BJ (cell line): ENCODE results near the gene SORCS2. TPM values are rescaled to one million over a fixed set of nuclear protein-coding genes. Genes with fewer than 3 reads are reported as not detected.

ENCODE experiments used
- CTCF ChIA-PET: fragments of 350-600 bp; formaldehyde crosslinking; extraction: SDS; loops from one replicate; lab custom pipeline; 2021; ENCODE audit warnings: antibody characterized with exemption, inconsistent platforms; lab: Yijun Ruan, JAX
- POLR2A ChIA-PET: fragments of 300-600 bp; sonication (Branson Sonifier 250); formaldehyde crosslinking; extraction: SDS; loops from one replicate; lab custom pipeline; 2021; ENCODE audit warnings: antibody characterized with exemption; lab: Charles Lee
- DNase-seq: peaks from one replicate; pipeline ENCODE4 v3.0.0-alpha.2; 2011; ENCODE audit warnings: low read depth
- H3K27me3 ChIP-seq: 2 replicates; pipeline ENCODE4 v1.6.0; 2011; ENCODE audit warnings: low read length; ENCODE audit not compliant: control insufficient read depth, insufficient read depth
- H3K36me3 ChIP-seq: 2 replicates; pipeline ENCODE4 v1.5.1; 2011; ENCODE audit warnings: low read length; ENCODE audit not compliant: control insufficient read depth, insufficient read depth
- H3K4me3 ChIP-seq: 2 replicates; pipeline ENCODE4 v1.5.1; 2011; ENCODE audit warnings: low read depth, mild to moderate bottlenecking, control low read depth, low read length
- polyA minus RNA-seq: library from RNA; depleted of rRNA, polyadenylated mRNA; stranded (reverse); fragments of >200 nt; gene quantifications from 2 replicates; pipeline ENCODE4 v1.2.3, GENCODE V29; 2011; rRNA and poly(A)+ RNA removed
- polyA plus RNA-seq: library from polyadenylated mRNA; depleted of rRNA; stranded (reverse); fragments of >200 nt; gene quantifications from 2 replicates; pipeline ENCODE4 v1.2.3, GENCODE V29; 2011; rRNA removed
- TF ChIP-seq, protein P1 (sequence below): IDR thresholded peaks from 2 replicates; pipeline ENCODE4 v1.5.1; 2011; ENCODE audit warnings: low read depth, mild to moderate bottlenecking, control low read depth, inconsistent platforms, low read length, moderate library complexity; ENCODE audit not compliant: insufficient read depth

The SORCS2 gene
- polyA plus RNA-seq (0.59 and 0.63 TPM in 2 replicates), polyA minus RNA-seq (0.14 and 0.51 TPM in 2 replicates)

DNA sequence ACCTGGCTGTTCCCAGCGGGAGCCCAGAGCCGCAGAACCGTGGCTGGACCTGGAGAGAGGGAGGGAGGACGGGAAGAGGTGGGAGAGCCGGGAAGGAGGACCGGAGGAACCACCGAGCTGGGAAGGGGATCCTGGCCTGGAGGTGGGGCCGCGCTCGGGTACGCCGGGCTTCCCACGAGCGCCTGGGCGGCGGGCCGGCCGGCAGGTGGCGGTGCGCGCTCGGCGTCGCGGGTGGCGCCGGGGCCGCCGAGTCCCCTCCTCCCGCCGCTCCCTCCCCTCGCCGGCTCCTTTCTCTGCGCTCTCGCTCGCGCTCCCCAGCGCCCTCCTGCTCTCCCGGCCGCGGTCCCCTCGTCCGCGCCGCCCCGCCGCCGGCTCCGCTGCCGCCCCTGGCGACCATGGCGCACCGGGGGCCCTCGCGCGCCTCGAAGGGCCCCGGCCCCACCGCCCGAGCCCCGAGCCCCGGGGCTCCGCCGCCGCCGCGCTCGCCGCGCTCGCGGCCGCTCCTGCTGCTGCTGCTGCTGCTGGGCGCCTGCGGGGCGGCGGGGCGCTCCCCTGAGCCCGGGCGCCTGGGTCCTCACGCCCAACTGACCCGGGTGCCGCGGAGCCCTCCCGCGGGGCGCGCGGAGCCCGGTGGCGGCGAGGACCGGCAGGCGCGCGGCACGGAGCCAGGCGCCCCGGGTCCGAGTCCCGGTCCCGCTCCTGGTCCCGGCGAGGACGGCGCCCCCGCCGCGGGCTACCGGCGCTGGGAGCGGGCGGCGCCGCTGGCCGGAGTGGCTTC, at the start of gene SORCS2:
Gene SORCS2 (plus strand): TSS at position 287 of the 778 bp plus-strand sequence.
- no peaks in the 10 kb centered on the region for H3K36me3 ChIP-seq
- no peak for DNase-seq
- peaks cover 42% of the 10 kb centered on the region for H3K27me3 ChIP-seq
- ChIA-PET CTCF (interaction anchor here (0.7 to 4.9 kb wide), 30 partner anchors 9 to 528 kb away, joined by 3 to 94 read pairs (median 4); no protein-coding TSS in a partner anchor), POLR2A (no interaction called here)
- TF ChIP-seq, protein P1, sequence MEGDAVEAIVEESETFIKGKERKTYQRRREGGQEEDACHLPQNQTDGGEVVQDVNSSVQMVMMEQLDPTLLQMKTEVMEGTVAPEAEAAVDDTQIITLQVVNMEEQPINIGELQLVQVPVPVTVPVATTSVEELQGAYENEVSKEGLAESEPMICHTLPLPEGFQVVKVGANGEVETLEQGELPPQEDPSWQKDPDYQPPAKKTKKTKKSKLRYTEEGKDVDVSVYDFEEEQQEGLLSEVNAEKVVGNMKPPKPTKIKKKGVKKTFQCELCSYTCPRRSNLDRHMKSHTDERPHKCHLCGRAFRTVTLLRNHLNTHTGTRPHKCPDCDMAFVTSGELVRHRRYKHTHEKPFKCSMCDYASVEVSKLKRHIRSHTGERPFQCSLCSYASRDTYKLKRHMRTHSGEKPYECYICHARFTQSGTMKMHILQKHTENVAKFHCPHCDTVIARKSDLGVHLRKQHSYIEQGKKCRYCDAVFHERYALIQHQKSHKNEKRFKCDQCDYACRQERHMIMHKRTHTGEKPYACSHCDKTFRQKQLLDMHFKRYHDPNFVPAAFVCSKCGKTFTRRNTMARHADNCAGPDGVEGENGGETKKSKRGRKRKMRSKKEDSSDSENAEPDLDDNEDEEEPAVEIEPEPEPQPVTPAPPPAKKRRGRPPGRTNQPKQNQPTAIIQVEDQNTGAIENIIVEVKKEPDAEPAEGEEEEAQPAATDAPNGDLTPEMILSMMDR: peak; percentile 35
- H3K4me3 ChIP-seq: peak within 1 kb of the TSS; percentile 11; the same call in 1 of the 2 replicates

DNA sequence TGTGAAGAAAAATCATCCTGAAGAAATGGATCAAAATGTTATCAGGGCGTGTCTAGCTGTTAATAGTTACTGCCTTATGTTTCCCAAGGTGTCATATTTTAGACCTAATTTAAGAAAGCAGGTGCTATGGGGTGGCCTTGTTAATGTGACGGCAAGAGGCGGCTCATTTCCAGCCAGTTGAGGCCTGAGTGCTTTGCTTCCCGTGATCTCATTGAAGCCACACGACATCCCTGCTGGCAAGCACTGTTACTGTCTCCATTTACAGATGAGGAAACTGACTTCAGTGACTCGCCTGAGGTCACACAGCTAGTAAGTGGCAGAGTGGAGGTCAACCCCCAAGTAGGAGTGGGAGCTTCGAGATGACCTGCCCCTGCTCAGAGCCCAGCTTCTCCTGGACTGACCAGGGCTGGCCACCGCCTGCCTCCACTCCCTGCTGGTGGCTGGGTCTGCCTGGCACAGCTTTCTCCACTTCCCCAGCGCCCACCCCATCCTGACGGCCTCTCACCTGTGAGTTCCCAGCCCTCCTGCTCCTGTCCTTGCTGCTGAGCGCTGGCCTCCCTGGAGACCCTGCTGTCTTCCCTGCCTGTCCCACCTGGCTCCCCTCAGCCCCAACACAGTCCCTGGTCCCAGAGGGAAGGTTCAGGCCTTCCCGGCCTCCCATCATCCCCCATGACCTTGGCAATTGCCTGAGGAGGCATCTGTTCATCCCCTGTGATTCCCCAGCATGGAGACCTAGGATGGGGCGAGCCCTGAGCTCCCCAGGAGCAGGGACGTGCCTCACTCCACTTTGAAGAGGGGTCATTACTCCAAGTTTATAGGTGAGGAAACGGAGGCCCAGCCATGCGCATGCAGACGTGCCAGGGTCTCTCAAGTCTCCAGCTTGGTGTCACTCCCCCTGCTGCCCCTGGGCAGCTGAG, 47.7 kb upstream of the SORCS2 start:
- no peaks in the 10 kb centered on the region for H3K36me3 ChIP-seq
- no peak for DNase-seq
- POLR2A ChIA-PET: no interaction called here

DNA sequence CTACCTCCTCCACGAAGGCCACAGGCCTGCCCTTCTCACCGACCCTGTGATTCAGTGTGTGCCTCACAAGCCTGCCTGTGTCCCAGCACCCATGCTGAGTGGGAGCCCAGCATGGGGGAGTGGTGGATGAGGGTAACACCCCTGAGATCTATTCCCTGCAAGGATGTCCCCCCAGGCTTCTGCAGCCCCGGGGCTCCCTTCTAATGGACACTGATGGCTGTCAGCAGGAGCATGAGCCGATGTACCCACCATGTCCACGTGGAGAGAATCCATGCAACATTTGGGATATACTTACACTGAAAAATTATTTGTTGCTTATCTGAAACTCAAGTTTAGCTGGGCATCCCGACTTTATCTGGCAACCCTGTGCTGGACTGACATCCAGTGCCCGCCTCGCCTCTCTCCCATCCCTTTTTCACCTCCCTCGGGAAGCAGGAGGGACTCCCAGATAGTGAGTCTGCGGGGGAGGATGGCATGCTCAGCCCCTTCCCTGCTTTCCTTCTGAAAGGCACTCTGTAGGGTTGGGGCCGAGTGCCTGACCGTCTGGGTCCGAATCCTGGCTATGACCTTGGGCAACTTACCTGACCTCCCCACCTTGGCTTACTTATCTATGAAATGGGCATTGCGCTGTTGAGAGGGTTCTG, 46.9 kb upstream of the SORCS2 start:
- DNase-seq: no peak
- TF ChIP-seq, protein P1: no peak
- CTCF ChIA-PET: interaction anchor here (1.7 kb wide), 1 partner anchor 10 kb away, joined by 3 read pairs; no protein-coding TSS in a partner anchor
- Histone ChIP-seq H3K36me3 (no peaks in the 10 kb centered on the region), H3K27me3 (peaks cover 12% of the 10 kb centered on the region), H3K4me3 (no peak overlapping the region)
- POLR2A ChIA-PET: no interaction called here

More for the DNA sequence above, 47.7 kb upstream of the SORCS2 start:
- no peak overlapping the region for H3K4me3 ChIP-seq
- CTCF ChIA-PET: interaction anchor here (0.6 to 1.7 kb wide), 3 partner anchors 11 to 891 kb away, joined by 3 to 4 read pairs (median 3); no protein-coding TSS in a partner anchor
- peaks cover 5% of the 10 kb centered on the region for H3K27me3 ChIP-seq
- TF ChIP-seq, protein P1: no peak

DNA sequence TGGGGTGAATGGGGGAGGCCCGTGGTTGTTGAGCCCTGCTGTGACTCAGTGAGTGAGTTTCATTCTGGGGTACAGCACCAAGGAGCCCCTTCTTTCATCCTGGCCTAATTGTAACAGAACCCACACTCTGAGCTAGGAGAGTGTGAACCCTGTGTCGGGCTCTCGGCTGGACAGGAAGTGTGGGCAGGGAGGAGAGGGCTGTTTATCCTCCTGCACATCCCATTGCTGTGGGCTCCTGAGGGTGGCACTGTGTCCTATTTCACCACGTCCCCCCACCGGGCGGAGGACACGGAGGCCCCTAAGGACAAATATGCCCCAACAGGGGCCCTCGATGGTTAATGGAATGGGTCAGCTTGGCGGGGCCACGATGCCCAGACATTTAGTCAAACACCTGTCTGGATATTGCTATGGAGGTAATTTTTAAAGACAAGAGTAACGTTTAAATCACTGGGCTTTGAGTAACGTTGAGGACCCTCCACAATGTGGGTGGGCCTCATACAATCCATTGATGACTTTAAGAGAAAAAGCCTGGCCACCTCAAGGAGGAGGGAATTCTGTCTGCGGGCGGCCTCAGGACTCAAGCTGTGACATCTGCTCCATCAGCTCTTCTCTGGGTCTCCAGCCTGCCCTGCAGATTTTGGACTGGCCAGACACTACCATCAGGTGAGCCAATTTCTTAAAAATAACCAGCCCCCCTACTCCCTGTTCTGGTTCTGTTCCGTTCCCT, 46.1 kb upstream of the SORCS2 start:
- peaks cover 18% of the 10 kb centered on the region for H3K27me3 ChIP-seq
- CTCF ChIA-PET: no interaction called here
- H3K36me3 ChIP-seq: no peaks in the 10 kb centered on the region
- POLR2A ChIA-PET: no interaction called here
- DNase-seq: no peak
- TF ChIP-seq, protein P1: no peak
- no peak overlapping the region for H3K4me3 ChIP-seq
